ENCODE data around the gene FBXW8.

Gene FBXW8

DNA sequence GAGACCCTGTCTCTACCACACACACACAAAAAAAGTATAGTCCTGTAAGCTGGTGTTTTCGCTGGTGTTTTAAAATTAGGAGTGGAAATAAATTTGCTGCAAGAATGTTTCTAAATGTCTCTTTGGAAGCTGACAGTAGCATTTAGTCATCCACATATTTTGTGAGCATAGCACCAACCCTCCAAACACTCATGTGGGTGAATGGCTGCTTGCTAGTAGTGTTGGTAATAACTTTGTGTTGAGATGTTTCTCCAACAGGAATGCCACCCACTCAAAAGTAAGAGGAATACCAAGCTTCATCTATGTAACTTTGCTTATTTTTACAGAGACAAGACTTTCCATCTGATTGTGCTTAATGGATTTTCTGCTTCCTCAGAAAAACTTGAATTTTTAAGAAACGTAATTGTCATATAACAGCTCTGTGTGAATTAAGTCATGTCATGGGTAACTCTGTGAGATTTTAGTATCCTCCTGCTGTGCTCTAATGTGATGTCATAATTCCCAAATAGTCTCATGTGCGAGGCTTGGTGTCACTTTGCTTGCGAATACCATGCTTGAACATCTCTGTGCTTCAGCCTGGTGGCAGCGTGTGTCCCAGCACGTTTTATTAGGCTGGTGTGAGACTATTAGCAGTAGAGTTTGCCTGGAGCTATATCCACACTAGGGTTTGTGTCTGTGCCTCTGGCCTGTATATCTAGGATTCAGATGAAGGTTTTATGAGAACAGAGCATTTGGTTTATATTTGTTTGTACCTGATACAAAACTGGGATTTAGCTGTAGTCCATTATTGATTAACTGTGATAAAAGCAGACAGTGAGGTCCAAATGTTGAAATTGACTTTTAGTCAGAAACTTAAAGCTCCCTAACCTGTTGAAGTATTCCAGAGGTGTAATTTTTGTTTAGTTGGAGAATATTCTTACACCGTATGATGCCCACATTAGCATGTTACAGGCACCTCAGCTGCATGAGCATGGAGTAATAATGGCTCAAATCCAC lies 80.5 kb downstream of the FBXW8 start:
- no peak for DNase-seq (ENCODE audit: low read depth in 2 of 2)

DNA sequence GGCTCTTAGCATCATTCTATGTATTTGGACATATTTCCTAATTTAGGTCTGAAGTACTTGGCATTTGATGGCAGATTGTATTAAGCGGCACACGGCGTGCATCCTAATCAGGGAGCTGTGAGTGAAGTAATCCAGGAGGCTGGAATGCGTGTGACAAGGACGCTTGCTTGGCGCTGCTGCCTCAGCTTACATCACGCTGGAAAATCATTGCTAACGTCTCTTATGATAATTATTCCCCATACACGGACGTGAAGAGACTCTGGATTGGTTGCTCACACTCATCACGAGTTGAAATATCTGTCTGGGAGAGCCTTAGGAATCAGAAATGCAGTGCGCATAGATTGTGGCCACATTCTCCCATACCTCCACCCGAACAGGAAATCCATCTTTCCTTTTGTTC lies 85.3 kb downstream of the FBXW8 start:
- no peak for DNase-seq (ENCODE audit: low read depth in 2 of 2)

DNA sequence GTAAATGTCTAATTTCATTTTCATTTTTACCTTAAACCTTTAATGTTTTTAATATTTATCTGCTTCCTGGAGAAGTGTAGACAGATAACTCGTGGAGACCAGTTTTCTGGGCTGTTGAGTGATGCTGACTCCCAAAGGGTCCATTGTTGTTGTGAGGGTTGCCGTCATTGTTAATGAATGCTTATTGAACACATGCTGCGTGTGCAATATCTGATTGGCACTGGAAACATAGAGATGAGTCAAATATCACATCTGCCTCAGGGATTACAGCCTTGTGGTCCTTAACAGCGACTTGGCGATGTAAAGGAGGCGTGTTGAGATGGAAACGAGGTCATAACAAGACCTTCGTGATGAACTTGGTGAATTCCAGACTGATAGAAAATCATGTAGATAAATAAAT lies 85.9 kb downstream of the FBXW8 start:
- no peak for DNase-seq (ENCODE audit: low read depth in 2 of 2)

DNA sequence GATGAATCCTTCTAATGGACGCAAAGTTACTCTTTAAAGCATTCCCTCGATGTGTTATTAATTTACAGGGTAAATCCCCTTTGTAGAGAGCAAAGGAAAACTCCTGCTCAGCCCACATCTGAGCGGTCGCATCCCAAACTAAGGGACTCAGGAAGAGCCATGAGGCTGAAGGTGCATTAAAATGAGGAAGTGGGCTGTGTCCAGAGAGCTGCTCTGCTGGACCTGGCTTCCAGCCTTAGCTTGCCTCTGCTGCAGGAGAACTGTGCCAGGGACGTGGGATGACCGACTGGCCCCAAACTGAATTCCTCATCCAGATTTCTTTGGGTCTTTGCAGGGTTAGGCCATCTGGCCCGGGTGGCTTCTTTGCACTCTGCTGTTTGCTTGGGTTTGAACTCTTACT lies 88.3 kb downstream of the FBXW8 start:
- DNase-seq (ENCODE audit: low read depth in 2 of 2): no peak

DNA sequence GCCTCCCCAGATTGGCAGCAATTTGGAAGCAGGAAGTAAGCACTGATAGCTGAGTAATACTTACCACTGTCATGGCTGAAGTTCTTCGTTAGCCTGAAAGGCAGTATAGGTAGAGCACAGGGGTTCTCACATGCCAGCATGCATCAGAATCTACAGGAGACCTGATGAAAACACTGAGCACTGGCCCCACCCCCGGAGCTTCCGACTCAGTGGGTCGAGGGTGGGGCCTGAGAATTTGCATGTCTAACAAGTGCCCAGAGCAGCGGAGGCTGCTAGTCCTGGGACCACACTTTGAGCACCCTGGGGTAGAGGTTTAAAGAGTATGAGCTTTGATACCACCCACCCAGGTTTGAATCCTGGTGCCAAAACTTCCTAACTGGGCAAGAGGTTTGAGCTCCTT lies 89.6 kb downstream of the FBXW8 start:
- DNase-seq (ENCODE audit: low read depth in 2 of 2): no peak

DNA sequence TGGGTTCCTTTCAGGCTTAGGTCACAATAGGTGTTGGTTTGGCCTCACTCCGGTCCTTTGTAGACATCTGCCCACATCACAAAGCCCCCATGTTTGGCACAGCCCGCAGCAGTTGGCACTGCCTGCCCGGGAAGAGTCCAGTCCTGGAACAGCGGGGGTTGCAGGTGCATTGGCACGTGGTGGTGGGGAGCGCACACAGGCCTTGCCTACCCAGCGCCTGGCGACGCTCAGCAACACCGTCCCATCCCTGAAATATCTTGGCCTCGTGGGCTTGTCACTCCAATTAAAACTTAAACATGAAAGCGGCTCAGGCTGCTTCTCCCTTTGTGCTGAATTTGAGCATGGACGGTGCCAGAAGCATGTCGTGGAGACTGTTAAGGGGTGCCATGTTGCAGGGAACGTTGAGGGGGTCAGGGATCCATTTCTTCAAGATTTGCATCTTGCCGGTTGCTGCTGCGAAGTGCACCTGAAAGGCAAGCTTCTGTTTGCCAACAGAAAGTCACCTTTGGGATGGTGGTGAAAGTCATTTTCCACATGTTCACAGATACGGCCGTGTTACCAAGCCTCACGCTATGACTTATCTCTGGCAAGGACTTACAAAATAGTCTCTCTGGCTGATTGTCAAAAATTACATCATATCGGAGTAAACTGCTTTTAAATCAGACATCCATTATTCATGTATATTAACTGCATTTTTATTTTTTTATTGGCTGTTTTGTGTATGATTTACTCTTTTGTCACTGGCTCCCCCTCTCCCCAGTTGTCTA lies 91.5 kb downstream of the FBXW8 start:
- DNase-seq (ENCODE audit: low read depth in 2 of 2): no peak

DNA sequence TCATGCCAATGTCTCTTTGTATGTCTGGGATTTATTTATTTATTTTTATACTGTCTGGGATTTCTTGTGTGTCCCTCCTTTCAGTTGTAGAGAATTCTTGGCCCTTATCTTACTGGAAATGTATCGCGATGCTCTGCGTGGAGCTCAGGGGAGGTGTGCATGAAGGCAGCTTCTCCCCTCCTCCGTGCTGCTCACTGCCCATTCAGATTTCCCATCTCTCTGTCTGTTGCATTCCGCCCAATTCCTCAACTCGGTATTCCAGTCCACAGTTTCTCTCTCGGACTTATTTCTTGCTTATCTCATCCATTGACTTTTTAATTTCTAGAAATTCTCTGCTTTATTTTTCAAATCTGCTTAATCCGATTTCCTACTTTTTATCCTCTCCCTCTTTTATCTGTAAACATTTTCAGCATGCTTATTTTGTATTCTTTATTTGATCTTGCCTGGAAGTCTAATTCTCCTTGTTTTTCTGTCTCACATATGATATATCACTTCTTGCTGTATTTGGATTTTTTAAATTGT lies 93.2 kb downstream of the FBXW8 start:
- no peak for DNase-seq (ENCODE audit: low read depth in 2 of 2)

DNA sequence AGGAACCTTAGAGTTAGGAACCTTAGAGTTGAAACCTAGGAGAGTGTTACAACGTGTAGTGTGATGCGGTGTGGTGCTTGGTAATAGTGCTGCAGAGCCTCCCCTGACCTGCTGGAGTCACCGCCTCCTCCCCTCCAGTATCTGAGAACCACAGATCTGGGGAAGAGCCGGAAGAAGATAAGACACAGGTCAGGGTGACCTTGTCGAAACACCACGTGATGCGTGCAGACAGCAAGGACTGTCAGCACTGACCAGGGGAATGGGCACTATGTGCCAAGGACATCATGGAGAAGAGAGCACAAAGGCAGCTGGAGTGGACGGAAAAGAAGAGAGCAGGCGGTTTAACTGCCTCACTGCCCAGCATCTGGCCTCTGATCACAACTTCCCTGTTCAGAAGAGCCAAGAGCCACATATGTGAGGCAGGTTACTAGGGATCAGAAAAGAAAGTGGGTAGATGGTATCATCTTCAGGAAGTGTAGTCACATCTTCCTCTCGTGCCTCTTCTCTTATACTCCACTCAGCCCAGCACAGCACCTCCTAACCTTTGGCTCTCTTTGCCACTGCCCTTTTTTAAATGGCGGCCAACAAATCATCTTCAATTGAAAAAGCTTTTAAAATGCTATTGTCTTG lies 94.8 kb downstream of the FBXW8 start:
- DNase-seq (ENCODE audit: low read depth in 2 of 2): no peak

DNA sequence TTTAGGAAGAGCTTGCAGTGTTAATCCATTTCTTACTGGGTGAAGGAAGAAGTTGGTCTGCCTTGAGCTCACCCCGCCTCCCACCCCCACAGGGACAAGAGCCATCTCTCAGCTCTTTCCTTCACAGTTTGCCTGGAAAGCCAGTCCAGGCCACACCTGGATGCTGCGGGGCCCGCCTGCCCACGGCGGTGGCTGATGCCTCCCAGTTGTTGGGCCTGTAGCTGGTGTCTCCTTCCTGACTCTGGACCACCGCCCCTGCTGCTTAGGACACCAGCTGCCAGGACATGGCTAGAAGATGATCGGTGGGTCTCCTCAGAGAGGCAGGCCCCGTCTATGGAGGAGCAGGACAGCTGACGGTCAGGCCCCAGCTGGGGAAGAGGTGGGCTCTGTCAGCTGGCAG lies 95.6 kb downstream of the FBXW8 start:
- no peak for DNase-seq (ENCODE audit: low read depth in 2 of 2)

DNA sequence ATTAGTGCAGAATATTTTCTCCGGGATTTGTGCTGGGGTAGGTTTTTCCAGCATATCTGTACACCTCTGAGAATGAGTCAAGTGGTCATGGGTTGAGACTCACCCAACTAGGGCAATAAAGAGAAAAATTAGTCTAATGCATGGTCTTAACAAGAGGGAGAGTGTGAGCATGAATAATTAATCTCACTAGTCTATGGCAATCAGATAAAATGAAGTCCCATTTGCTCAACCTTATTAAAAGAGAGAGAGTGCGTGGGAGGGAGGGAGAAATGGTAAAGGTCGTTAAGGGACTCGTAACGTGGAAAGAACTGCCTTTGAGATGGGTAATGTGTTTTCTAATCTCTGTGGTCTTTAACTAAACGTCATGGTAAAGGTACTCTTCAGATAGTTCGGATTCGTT lies 96.8 kb downstream of the FBXW8 start:
- DNase-seq (ENCODE audit: low read depth in 2 of 2): no peak

DNA sequence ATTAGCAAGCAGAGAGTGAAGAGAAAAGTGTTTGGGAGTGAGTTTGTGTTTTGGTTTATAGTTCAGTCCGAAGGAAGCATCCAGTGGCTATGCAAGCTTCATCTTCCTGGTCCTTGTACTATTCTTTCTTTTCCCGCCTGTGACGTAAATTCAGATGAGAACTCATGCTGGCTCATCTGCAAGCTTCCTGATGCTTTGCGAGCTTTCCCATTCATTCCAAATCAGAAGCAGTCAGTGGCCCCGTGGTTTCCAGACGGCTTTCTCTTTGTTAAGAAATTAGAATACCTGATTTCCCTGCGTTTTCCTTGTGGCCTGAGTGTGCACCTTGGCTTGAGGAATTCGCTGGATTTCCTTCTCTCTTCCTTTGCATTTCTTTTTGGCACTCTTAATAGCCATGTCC lies 99.0 kb downstream of the FBXW8 start:
- no peak for DNase-seq (ENCODE audit: low read depth in 2 of 2)

DNA sequence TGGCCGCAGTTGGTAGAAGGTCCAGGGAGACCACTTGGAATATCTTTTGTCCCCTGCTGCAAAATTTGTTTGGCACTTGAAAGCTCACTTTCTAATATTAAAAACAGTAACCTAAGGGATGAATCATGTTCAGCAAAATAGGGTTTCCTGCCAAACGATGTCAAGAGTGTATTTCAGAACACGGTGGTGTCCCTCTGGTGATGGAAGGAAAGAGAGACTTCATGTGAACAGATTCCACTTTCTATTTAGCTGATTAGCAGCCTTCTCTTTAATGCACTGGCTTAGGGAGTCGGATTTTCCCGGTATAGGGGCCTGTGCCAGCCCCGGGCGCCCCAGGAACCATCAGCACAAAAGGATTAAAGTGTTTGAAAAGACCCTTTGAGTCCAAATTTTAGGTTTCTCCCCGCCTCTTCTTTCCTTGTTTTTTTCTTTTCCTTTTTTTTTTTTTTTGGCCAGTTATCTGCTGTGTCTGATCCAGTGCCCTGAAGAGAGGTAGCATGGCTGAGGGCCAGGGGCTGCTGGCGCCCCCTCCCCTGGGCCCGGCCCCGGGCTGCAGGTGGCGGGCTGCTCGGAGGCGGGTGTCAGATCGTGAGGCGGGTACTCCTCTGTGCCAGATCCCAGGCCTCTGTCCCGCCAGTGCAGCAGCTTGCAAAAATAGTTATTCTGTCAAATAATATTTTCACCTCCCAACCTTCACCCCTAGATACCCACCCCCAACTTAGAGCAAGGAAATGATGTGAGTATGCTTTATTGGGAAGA lies 100.1 kb downstream of the FBXW8 start:
- DNase-seq (ENCODE audit: low read depth in 2 of 2): no peak

DNA sequence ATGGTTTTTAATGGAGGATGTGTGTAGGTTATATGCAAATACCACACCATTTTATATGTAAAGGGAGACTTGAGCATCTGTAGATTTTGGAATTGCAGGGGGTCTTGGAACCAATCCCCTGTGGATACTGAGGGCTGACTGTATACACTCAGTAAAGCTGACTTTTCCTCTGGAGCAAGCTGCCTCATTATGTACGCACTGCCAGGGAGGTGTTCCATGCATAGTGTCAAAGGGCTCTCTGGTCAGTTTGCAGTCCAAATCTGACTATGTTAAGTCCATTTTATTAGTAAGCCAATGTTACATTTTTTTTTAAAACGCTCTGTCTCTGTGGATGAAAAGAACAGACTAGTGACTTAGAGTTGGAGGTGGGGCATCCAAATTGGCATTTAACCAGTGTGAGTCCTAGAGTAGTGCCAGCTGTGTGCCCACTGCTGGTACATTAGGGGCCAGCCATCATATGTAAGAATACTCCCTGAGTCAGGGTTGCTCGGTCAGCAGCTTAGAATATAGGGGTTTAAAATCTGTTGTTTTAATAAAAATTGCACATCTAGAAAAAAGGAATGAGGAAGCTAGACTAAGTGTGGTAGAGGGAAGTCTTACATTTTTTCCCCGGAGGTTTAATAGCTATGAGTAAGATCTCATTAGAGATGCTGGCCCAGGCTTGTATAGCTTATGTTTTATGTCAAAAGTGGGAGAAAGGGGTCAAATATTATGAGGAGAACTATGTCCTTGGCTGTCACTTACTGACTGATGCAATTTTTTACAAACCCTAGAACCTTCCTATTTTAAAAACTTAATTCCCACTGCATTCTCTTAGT lies 101.4 kb downstream of the FBXW8 start:
- no peak for DNase-seq (ENCODE audit: low read depth in 2 of 2)

DNA sequence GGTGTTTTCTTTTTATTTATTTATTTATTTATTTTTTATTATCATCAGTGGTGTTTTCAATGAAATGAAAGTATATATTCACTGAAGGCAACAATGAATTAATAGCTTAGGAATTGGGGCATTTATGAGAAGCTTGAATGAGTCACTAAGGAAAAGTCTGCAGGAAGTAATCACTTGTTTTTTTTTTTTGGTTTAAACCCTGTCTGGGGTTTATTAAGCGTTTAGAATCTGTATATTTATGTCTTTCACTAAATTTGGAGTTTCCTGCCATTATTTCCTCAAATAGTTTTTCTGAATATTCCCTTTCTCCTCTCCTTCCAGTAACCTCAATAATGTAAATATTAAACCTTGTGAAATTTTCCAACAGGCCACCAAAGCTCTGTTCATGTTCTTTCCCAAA lies 103.0 kb downstream of the FBXW8 start:
- DNase-seq (ENCODE audit: low read depth in 2 of 2): no peak

DNA sequence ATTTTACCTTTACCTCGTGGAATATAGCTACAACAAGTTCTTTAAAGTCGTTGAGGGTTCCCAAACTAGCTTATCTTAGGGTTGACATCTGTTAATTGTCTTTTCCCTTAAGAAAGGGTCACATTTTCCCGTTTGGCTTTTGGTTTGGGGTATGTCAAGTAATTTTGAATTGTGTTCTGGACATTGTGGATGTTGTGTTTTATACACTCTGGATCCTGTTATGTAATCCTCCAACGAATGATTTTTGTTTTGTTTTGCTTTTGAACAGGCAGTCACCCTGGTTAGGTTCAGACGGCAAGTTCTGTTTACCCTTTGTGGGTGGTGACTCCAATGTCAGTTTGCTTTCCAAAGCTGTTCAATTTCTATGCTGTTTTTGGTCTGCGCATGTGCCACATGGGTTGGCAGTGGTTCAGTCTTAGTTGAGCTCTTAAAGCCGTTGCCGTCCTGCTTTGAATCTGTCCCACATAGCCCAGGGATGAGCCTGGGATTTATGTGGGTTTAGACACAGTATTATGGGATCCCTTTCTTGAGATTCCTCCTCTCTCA lies 103.7 kb downstream of the FBXW8 start:
- DNase-seq (ENCODE audit: low read depth in 2 of 2): no peak

DNA sequence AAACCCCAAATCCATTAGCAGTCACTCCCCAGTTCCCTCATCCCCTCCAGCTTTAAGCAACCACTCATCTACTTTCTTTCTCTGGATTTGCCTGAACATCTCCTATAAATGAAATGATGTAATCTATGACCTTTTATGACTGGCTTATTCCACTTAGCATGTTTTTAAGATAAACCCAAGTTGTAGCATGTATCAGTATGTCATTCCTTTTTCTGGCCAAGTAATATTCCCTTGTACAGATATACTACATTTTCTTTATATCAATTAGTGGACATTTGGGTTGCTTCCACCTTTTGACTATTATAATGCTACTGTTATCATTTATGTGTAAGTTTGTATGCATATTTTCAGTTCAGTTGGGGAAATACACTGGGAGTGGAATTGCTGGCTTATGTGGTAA lies 105.1 kb downstream of the FBXW8 start:
- DNase-seq (ENCODE audit: low read depth in 2 of 2): no peak

DNA sequence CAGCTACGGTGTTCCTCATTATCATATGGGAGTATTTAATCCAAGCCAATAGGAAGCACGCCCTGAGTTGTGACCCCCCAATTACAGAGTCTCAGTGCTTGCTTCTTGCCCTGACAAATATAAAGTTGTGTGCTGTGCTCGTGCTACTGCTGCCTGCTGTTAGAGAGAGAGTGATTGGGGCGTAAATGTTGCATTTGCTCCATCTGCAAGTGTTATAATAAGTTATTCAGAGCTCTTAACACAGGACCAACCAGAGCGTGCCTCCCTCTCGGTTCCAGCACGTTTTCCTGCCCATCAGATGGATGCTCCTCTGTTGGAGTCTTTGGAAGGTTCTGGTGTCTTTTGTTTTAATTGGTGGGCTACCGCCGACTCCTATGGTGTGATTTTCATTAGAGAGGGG lies 107.1 kb downstream of the FBXW8 start:
- no peak for DNase-seq (ENCODE audit: low read depth in 2 of 2)

DNA sequence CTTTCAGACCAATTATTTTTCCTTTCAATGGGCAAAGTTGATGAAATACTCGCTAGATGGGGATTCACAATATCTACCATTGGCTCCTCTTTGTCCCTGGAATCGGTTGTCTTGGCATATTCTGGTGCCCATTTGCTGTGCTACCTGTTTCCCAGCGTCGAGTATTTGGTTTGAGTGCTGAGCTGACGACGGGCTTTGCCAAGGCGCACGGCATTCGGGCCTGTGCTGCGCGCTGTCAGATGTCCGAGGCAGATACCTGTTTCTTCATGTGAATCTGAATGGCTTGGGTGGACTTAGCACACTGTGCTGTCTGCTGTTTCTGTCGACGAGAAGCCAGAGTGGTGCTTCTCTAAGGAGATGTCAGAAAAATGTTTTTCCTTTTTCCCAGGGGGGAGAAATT lies 107.5 kb downstream of the FBXW8 start:
- no peak for DNase-seq (ENCODE audit: low read depth in 2 of 2)

DNA sequence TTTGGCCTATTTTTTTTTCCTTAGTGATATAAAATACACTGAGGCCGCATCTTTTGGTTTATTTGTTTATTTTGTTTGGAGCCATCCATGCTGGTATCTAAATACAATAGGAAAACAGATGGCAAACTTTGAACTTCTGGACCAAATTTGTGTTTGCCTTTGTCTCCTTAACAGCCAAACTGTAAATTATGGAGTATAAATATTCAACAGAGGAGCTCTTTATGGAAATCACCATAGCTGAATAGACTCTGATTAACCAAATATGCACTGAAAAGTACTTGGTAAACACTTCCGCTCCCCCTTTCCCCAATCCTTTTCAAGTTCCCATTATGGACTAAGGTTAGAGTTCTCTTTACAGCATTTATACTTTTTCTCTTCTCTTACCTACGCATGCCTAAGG lies 107.9 kb downstream of the FBXW8 start:
- no peak for DNase-seq (ENCODE audit: low read depth in 2 of 2)

DNA sequence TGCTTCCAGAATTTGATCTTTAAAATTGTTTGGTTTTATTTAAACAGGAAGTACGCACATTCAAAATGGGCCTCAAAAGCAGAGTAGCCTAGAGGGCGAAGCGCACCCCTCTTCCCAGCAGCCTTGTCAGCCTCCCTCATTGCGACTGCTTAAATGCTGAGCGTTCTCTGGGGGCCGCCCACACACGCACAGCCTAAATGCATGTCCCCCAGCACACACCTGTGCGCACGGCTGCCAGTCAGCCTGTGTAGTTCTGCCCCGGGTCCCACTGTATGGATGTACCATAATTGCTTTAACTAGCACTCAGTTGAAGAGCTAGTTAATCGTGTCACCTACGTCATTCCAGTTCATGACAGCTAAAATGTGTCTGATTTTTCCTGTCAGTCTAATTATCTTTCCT lies 109.1 kb downstream of the FBXW8 start:
- no peak for DNase-seq (ENCODE audit: low read depth in 2 of 2)
